Measurements from ENCODE around the gene RABEP1. TPM values are rescaled to one million over a fixed set of nuclear protein-coding genes. Genes with fewer than 3 reads are reported as not detected.

Gene RABEP1
- total and polyA plus RNA-seq, 2 experiments from 2014 or later, result 37.0 to 88.1 TPM

- Histone ChIP-seq H3K27me3 (ENCODE audit: insufficient read depth) (no peaks in the 10 kb centered on the region; the same call in 1 of the 2 replicates), H3K36me3 (ENCODE audit: insufficient read depth) (no peaks in the 10 kb centered on the region; the same call in 1 of the 2 replicates), H3F3A (replicated peaks; ENCODE audit: low read depth) (peaks cover 2% of the 10 kb centered on the region; the same call in 1 of the 2 replicates), H3K4me1 (ENCODE audit: insufficient read depth) (peaks cover 35% of the 10 kb centered on the region), H4K20me1 (replicated peaks; ENCODE audit: insufficient read depth) (peaks cover 5% of the 10 kb centered on the region; the same call in 1 of the 2 replicates), H3K27ac (ENCODE audit: low read depth) (no peak overlapping the region), H3K4me2 (peak overlapping the region; percentile 100), H3K9me2 (ENCODE audit: insufficient read depth) (no peaks in the 10 kb centered on the region), H3K79me2 (replicated peaks; ENCODE audit: insufficient read depth) (peaks cover 62% of the 10 kb centered on the region), H2AFZ (no peak overlapping the region), H3K4me3 (peak overlapping the region; percentile 91)
- no peak for TF ChIP-seq ETS1 (IDR thresholded peaks at IDR 0.05)
- TF ChIP-seq CTCF (conservative IDR thresholded peaks at IDR 0.05; ENCODE audit: low read depth in 2 of 2), result no peak
- TF ChIP-seq JUNB (IDR thresholded peaks at IDR 0.05; ENCODE audit: unreplicated experiment), result no peak
- TF ChIP-seq NANOG (IDR thresholded peaks at IDR 0.05; ENCODE audit: borderline replicate concordance), result no peak
- no peak for TF ChIP-seq ZNF462 (CRISPR knock-in tag; IDR thresholded peaks at IDR 0.05)
- no peak for TF ChIP-seq ZNF114 (CRISPR knock-in tag; IDR thresholded peaks at IDR 0.05)
- TF ChIP-seq STAT1 (IDR thresholded peaks at IDR 0.05; ENCODE audit: unreplicated experiment), result no peak
- TF ChIP-seq REST (IDR thresholded peaks at IDR 0.05; ENCODE audit: unreplicated experiment), result no peak
- no peak for TF ChIP-seq POLR2AphosphoS5 (IDR thresholded peaks at IDR 0.05; ENCODE audit: low read depth)
- Mint-ChIP-seq H3K4me1 (peaks cover 32% of the 10 kb centered on the region), H3K36me3 (ENCODE audit: low read depth) (peaks cover 4% of the 10 kb centered on the region; the same call in 1 of the 3 replicates), H3K27me3 (ENCODE audit: insufficient read depth, low read depth, poor library complexity) (peaks cover 12% of the 10 kb centered on the region), H3K27ac (peak overlapping the region; percentile 15; the same call in 1 of the 2 replicates), H3K4me3 (peak overlapping the region; percentile 87), H3K9me3 (no peaks in the 10 kb centered on the region; the same call in 2 of the 3 replicates)
- DNase-seq (ENCODE audit: low spot score), result no peak
- ATAC-seq, result no peak
Measured at GRCh38 chr17:5283571-5284315, 1.7 kb downstream of the RABEP1 start.

Measured in GM23338 (cell line).